Stimulated activated naive CD8-positive, alpha-beta T cell treated with anti-CD3 and anti-CD28 coated beads, Interleukin-15, amount 100 ng/mL, for 72 hours (primary cell): ENCODE data around the gene GPR62.

Experiments
- ATAC-seq: fragments of 150-1000 bp; cut with Tn5 transposase; 2 replicates; pipeline ENCODE4 v1.10.0; 2021; ENCODE audit warnings: mild to moderate bottlenecking, moderate library complexity
- DNase-seq, 2 donors: peaks; one replicate each; pipeline ENCODE4 v3.0.0; 2021 to 2022
- H3K27ac Mint-ChIP-seq, 2 donors: one replicate each; pipeline ENCODE4 v1.8.0; 2022; ENCODE audit warnings: mild to moderate bottlenecking in 2 of 2, mixed read lengths in 2 of 2, moderate library complexity in 2 of 2
- H3K27me3 Mint-ChIP-seq: one replicate; pipeline ENCODE4 v1.8.0; 2022; ENCODE audit warnings: mixed read lengths
- H3K4me1 Mint-ChIP-seq: one replicate; pipeline ENCODE4 v1.8.0; 2022; ENCODE audit warnings: mild to moderate bottlenecking, mixed read lengths
- H3K4me3 Mint-ChIP-seq, 2 donors: one replicate each; pipeline ENCODE4 v1.8.0; 2022; ENCODE audit warnings: mild to moderate bottlenecking in 2 of 2, mixed read lengths in 2 of 2, moderate library complexity in 1 of 2
- H3K9me3 Mint-ChIP-seq, 2 donors: one replicate each; pipeline ENCODE4 v1.8.0; 2022; ENCODE audit warnings: mixed read lengths in 2 of 2

GPR62 gene

DNA sequence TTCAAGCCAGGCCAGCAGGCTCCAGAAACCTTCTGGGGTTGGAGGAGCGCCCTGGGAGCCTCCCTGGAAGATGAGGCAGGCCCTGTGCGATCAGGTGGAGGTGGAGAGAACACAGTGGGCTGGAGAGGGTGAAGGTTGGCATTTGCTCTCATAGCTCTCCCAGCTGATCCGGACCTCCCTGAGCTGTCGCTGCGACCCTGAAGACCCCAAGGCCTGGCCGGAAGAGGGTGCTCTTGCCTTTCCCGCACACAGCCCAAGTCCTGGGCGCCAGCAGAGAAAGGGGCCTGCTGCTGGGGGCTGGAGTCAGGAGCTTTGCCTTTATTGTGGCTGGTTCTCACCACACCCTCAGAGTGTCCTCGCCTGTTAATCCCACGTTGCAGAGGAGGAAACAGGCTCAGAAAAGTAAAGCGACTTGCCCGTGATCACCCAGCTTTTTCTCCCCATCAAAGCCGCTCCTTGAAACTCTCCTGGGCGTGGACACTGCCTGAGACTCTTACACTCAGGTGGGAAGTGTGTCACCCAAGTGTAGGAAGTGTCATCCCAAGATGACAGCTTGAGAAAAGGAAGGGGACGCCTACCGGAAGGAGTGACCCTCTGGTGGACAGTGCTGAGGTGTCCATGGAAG lies 49.1 kb downstream of the GPR62 start:
- no peaks in the 10 kb centered on the region for H3K27me3 Mint-ChIP-seq
- no peak overlapping the region for H3K27ac Mint-ChIP-seq
- no peak for ATAC-seq
- no peak for DNase-seq
- no peaks in the 10 kb centered on the region for H3K9me3 Mint-ChIP-seq
- peaks cover 25% of the 10 kb centered on the region for H3K4me1 Mint-ChIP-seq
- no peak overlapping the region for H3K4me3 Mint-ChIP-seq

DNA sequence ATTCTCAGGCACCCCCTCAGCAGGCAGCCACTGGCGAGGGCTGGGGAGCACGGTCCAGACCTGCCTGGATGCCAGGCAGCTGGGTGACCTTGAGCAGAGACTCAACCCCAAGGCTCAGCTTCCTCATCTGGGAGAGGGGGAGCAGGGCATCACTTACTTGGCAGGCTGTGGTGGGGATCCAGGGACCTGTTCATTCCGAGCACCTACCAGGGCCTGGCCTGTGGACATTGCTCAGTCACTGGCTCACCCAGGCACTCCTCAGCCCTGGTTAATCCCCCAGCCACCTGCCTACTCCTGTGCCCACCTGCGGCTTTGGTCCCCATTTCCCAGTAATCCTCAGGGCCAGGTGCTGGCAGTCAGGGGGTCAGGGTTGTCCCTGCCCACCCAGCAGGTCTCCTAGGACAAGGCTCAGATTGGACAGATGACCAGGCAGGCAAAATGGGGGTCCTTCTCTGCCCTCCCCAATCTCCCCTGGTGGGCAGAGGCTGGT lies 49.8 kb downstream of the GPR62 start:
- H3K4me1 Mint-ChIP-seq = peaks cover 25% of the 10 kb centered on the region
- H3K27me3 Mint-ChIP-seq = no peaks in the 10 kb centered on the region
- no peak for DNase-seq
- no peaks in the 10 kb centered on the region for H3K9me3 Mint-ChIP-seq
- no peak for ATAC-seq
- H3K4me3 Mint-ChIP-seq = no peak overlapping the region
- no peak overlapping the region for H3K27ac Mint-ChIP-seq

DNA sequence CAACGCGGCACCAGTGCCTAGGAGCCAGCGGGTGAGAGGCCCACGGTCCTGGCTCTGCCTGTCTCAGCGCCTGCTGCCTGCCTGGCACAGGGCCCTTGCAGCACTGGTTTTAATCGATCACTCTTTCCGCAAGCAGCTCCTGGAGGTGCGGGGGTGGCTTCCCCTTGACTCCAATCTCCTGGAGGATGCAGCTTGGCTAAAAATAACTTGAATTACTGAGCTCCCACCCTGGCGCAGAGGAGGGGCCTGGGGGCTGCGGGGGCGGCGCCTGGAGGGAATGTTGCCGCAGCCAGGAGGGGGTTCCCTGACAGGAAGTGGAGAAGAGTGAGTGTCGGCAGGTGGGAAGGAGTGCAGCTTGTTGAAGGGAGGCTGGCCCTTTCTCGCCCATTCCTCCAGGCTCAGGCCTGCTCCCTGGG lies 50.4 kb downstream of the GPR62 start:
- no peaks in the 10 kb centered on the region for H3K27me3 Mint-ChIP-seq
- ATAC-seq (no peak), DNase-seq (no peak)
- H3K9me3 Mint-ChIP-seq = no peaks in the 10 kb centered on the region
- H3K4me3 Mint-ChIP-seq = no peak overlapping the region
- H3K4me1 Mint-ChIP-seq = peaks cover 25% of the 10 kb centered on the region
- H3K27ac Mint-ChIP-seq = no peak overlapping the region

DNA sequence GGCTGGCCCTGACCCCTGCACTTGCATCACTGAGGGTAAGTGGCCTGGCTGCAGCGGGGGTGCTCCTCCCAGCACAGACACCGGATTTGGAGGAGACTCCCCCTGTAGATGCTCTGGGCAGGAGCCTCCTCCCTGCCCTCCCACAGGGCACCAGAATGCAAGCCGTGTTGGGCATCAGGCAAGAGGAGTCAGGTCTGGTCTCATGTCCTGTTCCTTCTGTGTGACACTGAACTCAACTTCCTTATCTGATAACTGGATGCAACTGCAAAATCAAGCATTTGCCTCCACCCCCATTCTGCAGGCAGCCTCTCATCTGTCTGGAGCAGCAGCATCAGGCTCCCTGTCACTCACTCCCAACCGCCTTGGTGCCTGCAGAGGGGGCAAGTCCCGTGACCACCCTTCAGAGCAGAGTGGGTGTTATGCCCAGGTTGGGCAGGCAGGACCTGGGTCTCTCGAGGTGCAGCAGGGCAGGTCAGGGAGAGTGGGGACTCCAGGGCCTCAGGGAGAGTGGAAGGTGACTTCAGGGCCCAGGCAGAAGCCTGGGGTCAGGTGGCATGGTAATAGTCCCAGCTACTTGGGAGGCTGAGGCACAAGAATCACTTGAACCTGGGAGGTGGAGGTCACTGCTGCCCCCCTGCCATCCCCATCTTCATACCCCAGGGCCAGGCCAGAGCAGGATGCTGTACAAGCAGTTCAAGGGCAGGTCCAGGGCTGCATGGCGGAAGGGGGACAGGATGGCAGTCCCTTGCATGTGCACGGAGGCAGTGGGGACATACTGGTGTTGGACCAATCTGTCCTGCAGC lies 51.0 kb downstream of the GPR62 start:
- DNase-seq = no peak
- Mint-ChIP-seq H3K27ac (no peak overlapping the region), H3K4me3 (no peak overlapping the region), H3K4me1 (peaks cover 23% of the 10 kb centered on the region), H3K27me3 (no peaks in the 10 kb centered on the region), H3K9me3 (no peaks in the 10 kb centered on the region)
- ATAC-seq = no peak

DNA sequence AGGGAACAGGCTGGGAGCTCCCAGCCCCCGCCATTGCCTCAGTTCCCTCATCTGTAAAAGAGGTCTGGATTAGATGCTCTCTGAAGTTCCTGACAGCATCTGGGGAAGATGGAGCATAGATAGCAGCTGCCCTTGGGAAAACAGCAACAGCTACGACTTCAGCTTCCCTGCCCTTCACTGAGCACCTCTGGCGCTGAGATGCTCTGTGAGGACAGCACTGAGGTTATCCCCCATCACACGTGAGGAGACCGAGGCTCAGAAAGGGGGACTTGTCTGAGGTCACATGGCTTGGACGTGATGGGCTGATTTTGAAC lies 51.6 kb downstream of the GPR62 start:
- Mint-ChIP-seq H3K27ac (no peak overlapping the region), H3K27me3 (no peaks in the 10 kb centered on the region), H3K9me3 (no peaks in the 10 kb centered on the region), H3K4me3 (no peak overlapping the region), H3K4me1 (peaks cover 17% of the 10 kb centered on the region)
- DNase-seq (no peak), ATAC-seq (no peak)
